Right ventricle myocardium superior (tissue), 1 donor: Measurements from ENCODE around the gene NT5C1A. TPM values are rescaled to one million over a fixed set of nuclear protein-coding genes. Genes with fewer than 3 reads are reported as not detected.
A peak's percentile ranks its signal among the peaks of the same experiment; 100 is the strongest.

Experiments used
- ATAC-seq: fragments of 200-7000 bp; cut with Tn5 transposase; one replicate; pipeline ENCODE4 v1.9.1; 2020; ENCODE audit warnings: mild to moderate bottlenecking; ENCODE audit not compliant: poor library complexity
- DNase-seq: peaks from one replicate; pipeline ENCODE4 v3.0.0-alpha.2; 2020
- intact Hi-C: fragments of 100-400 bp; cut with DNase I; formaldehyde crosslinking; loops from one replicate; pipeline ENCODE4 v1.11.2; 2022
- long read RNA-seq: library from polyadenylated mRNA; unstranded; transcript quantifications from one replicate; pipeline ENCODE4 v2.0.0, GENCODE V29; 2021
- total RNA-seq: library from RNA; stranded (reverse); fragmentation: NEBNext Ultra II Directional; extraction: Animal tissue kit (Norgen Biotek cat#: 25700); gene quantifications from one replicate; pipeline ENCODE4 v1.2.1, GENCODE V29; 2021
- donor health status: DM: no; HTN: yes; CAD: no; lungs with severe emphysema.

The NT5C1A gene
- 30.4 TPM for total RNA-seq
- long read RNA-seq, partial matches to known transcripts = 2 of 5 reads
- long read RNA-seq, other reads (novel, unspliced or antisense) = 1 of 5 reads

GRCh38 chr1:39671793-39672550, at the start of gene NT5C1A:
TSS of gene NT5C1A (minus strand) at chr1:39672107. CDS start at chr1:39672038, 69 bp downstream.
- DNase-seq = peak; percentile 80
- intact Hi-C loops = no loop called here
- peak; percentile 88 for ATAC-seq

GRCh38 chr1:39721664-39722063, 49.8 kb upstream of the NT5C1A start:
- no peak for DNase-seq
- ATAC-seq = no peak
- intact Hi-C loops = no loop called here

GRCh38 chr1:39720094-39720999, 48.4 kb upstream of the NT5C1A start:
- intact Hi-C loops = no loop called here
- DNase-seq = no peak

GRCh38 chr1:39717809-39718208, 45.9 kb upstream of the NT5C1A start:
- no peak for DNase-seq
- ATAC-seq = no peak
- intact Hi-C loops = loop anchor here (2.0 to 5.0 kb wide), 2 partner anchors 61 to 111 kb away; no protein-coding TSS in a partner anchor

More at GRCh38 chr1:39720094-39720999, 48.4 kb upstream of the NT5C1A start:
- peak; percentile 74 for ATAC-seq

- intact Hi-C loops = no loop called here
- DNase-seq (no peak), ATAC-seq (no peak)
These were observed 41.6 kb upstream of the NT5C1A start for GRCh38 chr1:39713557-39713956.

GRCh38 chr1:39711966-39712340, 40.0 kb upstream of the NT5C1A start:
- DNase-seq (no peak), ATAC-seq (no peak)
- intact Hi-C loops = no loop called here

GRCh38 chr1:39711104-39711965, 39.4 kb upstream of the NT5C1A start:
- DNase-seq (no peak), ATAC-seq (peak; percentile 18)
- intact Hi-C loops = no loop called here

- intact Hi-C loops = no loop called here
These were observed 35.6 kb upstream of the NT5C1A start for GRCh38 chr1:39707506-39707905.

GRCh38 chr1:39704757-39705156, 32.9 kb upstream of the NT5C1A start:
- no peak for ATAC-seq
- intact Hi-C loops = no loop called here

More at GRCh38 chr1:39707506-39707905, 35.6 kb upstream of the NT5C1A start:
- no peak for ATAC-seq
- DNase-seq = no peak

GRCh38 chr1:39701049-39701439, 29.1 kb upstream of the NT5C1A start:
- ATAC-seq (peak; percentile 75), DNase-seq (peak; percentile 64)
- intact Hi-C loops = no loop called here

More at GRCh38 chr1:39704757-39705156, 32.9 kb upstream of the NT5C1A start:
- DNase-seq = no peak

GRCh38 chr1:39700348-39700747, 28.4 kb upstream of the NT5C1A start:
- intact Hi-C loops = no loop called here
- no peak for DNase-seq
- no peak for ATAC-seq

- ATAC-seq = no peak
- DNase-seq = no peak
- intact Hi-C loops = no loop called here
These were observed 27.5 kb upstream of the NT5C1A start for GRCh38 chr1:39699419-39699818.

GRCh38 chr1:39698568-39698967, 26.7 kb upstream of the NT5C1A start:
- ATAC-seq (no peak), DNase-seq (no peak)
- intact Hi-C loops = no loop called here

- intact Hi-C loops = no loop called here
- DNase-seq (no peak), ATAC-seq (no peak)
These were observed 24.5 kb upstream of the NT5C1A start for GRCh38 chr1:39696448-39696847.

GRCh38 chr1:39695016-39695415, 23.1 kb upstream of the NT5C1A start:
- DNase-seq (no peak), ATAC-seq (no peak)
- intact Hi-C loops = no loop called here

- DNase-seq = no peak
- intact Hi-C loops = no loop called here
- no peak for ATAC-seq
These were observed 22.1 kb upstream of the NT5C1A start for GRCh38 chr1:39694026-39694425.

GRCh38 chr1:39692152-39693074, 20.5 kb upstream of the NT5C1A start:
- ATAC-seq = peak; percentile 8
- intact Hi-C loops = no loop called here
- no peak for DNase-seq
